ENCODE results near the gene SYNCRIP.

The SYNCRIP gene

DNA sequence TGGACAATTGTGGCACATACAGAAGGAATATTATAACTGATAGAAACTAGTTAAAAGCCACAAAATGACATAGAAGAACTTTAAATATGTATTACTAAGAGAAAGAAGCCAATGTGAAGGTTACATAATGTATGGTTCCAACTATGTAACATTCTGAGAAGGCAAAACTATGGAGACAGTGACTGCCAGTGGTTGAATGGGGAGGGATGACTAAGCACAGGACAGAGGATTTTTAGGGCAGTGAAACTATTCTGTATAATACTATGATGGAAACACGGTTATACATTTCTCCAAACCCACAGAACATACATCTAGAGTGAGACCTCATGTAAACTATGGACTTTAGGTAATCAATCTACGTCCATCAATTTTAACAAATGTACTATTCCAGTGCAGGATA, 22.4 kb downstream of the SYNCRIP start:
- H3K27me3 ChIP-seq (ENCODE audit: insufficient read depth, low read length), result no peaks in the 10 kb centered on the region
- DNase-seq, result no peak
- no peak overlapping the region for H2AK5ac ChIP-seq (ENCODE audit: low read length)
- no peak overlapping the region for H4K8ac ChIP-seq (ENCODE audit: low read depth, low read length)
- no peak overlapping the region for H2AFZ ChIP-seq (ENCODE audit: insufficient read depth, low read length, poor library complexity)
- H2BK5ac ChIP-seq (ENCODE audit: low read depth, low read length, poor library complexity), result no peak overlapping the region
- H3K23ac ChIP-seq (ENCODE audit: low read length), result no peak overlapping the region
- H3K18ac ChIP-seq (ENCODE audit: low read length), result no peak overlapping the region
- no peak overlapping the region for H3K4ac ChIP-seq (ENCODE audit: low read depth, low read length)
- no peak overlapping the region for H3K4me2 ChIP-seq (ENCODE audit: low read length)
- no peaks in the 10 kb centered on the region for H3K9me3 ChIP-seq (ENCODE audit: insufficient read depth, low read depth, low read length)
- H3K79me1 ChIP-seq (ENCODE audit: low read length), result no peaks in the 10 kb centered on the region
- H3K14ac ChIP-seq (ENCODE audit: low read length), result no peak overlapping the region
- WGBS (ENCODE audit: extremely low coverage, insufficient coverage, insufficient read length), result no CpG with 5 or more reads among the region's 2 CpGs
- no peak overlapping the region for H4K91ac ChIP-seq (ENCODE audit: low read depth, low read length)
- H2BK120ac ChIP-seq (ENCODE audit: insufficient read depth, low read length, poor library complexity), result no peak overlapping the region
- H4K12ac ChIP-seq (ENCODE audit: low read depth, low read length), result no peak overlapping the region
- no peak overlapping the region for H2BK12ac ChIP-seq (ENCODE audit: low read length)
- no peaks in the 10 kb centered on the region for H3K79me2 ChIP-seq (ENCODE audit: control insufficient read depth, insufficient read depth, low read length, poor library complexity)
- H3K4me3 ChIP-seq (ENCODE audit: low read depth, low read length), result no peak overlapping the region
- no peaks in the 10 kb centered on the region for H3K4me1 ChIP-seq (ENCODE audit: control insufficient read depth in 1 of 2, insufficient read depth in 2 of 2, low read length in 2 of 2)
- peaks cover 27 to 38% of the 10 kb centered on the region in 2 experiments for H3K36me3 ChIP-seq (ENCODE audit: control insufficient read depth in 1 of 2, insufficient read depth in 2 of 2, low read length in 2 of 2)
- H3K27ac ChIP-seq (ENCODE audit: low read depth, low read length), result no peak overlapping the region
- H3K9ac ChIP-seq (ENCODE audit: low read length), result no peak overlapping the region

DNA sequence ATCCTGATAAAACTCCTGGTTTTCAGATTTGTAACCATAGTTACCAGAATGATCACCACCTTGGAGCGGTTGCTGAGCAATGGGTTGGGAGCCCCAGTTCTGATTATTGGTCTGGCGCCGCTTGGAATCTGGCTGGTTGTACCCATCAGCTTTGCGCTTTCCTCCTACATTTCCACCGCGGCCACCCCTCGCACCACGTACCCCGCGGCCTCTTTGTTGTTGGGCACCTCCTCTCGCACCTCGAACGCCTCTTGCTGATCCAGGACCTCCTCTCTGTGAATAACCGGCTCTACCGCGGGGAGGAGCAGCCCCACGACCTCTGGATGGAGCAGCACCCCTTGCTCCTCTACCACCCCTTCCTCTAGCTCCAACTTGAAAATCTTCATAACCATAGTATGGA, 27.9 kb downstream of the SYNCRIP start:
- H4K91ac ChIP-seq (ENCODE audit: low read depth, low read length), result no peak overlapping the region
- peaks cover 18 to 25% of the 10 kb centered on the region in 2 experiments for H3K36me3 ChIP-seq (ENCODE audit: control insufficient read depth in 1 of 2, insufficient read depth in 2 of 2, low read length in 2 of 2)
- H4K8ac ChIP-seq (ENCODE audit: low read depth, low read length), result no peak overlapping the region
- WGBS (ENCODE audit: extremely low coverage, insufficient coverage, insufficient read length), result no CpG with 5 or more reads among the region's 17 CpGs
- no peak overlapping the region for H2BK5ac ChIP-seq (ENCODE audit: low read depth, low read length, poor library complexity)
- H4K12ac ChIP-seq (ENCODE audit: low read depth, low read length), result no peak overlapping the region
- DNase-seq, result no peak
- H3K27ac ChIP-seq (ENCODE audit: low read depth, low read length), result no peak overlapping the region
- no peaks in the 10 kb centered on the region for H3K27me3 ChIP-seq (ENCODE audit: insufficient read depth, low read length)
- H3K14ac ChIP-seq (ENCODE audit: low read length), result no peak overlapping the region
- no peak overlapping the region for H2BK120ac ChIP-seq (ENCODE audit: insufficient read depth, low read length, poor library complexity)
- no peak overlapping the region for H3K23ac ChIP-seq (ENCODE audit: low read length)
- no peaks in the 10 kb centered on the region for H3K79me1 ChIP-seq (ENCODE audit: low read length)
- peak overlapping the region; percentile 62 for H3K4ac ChIP-seq (ENCODE audit: low read depth, low read length)
- no peak overlapping the region for H3K4me2 ChIP-seq (ENCODE audit: low read length)
- no peak overlapping the region for H3K9ac ChIP-seq (ENCODE audit: low read length)
- no peak overlapping the region for H3K18ac ChIP-seq (ENCODE audit: low read length)
- no peak overlapping the region for H2BK12ac ChIP-seq (ENCODE audit: low read length)
- no peaks in the 10 kb centered on the region for H3K4me1 ChIP-seq (ENCODE audit: control insufficient read depth in 1 of 2, insufficient read depth in 2 of 2, low read length in 2 of 2)
- no peaks in the 10 kb centered on the region for H3K9me3 ChIP-seq (ENCODE audit: insufficient read depth, low read depth, low read length)
- H3K4me3 ChIP-seq (ENCODE audit: low read depth, low read length), result no peak overlapping the region
- no peak overlapping the region for H2AK5ac ChIP-seq (ENCODE audit: low read length)
- H3K79me2 ChIP-seq (ENCODE audit: control insufficient read depth, insufficient read depth, low read length, poor library complexity), result no peaks in the 10 kb centered on the region
- no peak overlapping the region for H2AFZ ChIP-seq (ENCODE audit: insufficient read depth, low read length, poor library complexity)

DNA sequence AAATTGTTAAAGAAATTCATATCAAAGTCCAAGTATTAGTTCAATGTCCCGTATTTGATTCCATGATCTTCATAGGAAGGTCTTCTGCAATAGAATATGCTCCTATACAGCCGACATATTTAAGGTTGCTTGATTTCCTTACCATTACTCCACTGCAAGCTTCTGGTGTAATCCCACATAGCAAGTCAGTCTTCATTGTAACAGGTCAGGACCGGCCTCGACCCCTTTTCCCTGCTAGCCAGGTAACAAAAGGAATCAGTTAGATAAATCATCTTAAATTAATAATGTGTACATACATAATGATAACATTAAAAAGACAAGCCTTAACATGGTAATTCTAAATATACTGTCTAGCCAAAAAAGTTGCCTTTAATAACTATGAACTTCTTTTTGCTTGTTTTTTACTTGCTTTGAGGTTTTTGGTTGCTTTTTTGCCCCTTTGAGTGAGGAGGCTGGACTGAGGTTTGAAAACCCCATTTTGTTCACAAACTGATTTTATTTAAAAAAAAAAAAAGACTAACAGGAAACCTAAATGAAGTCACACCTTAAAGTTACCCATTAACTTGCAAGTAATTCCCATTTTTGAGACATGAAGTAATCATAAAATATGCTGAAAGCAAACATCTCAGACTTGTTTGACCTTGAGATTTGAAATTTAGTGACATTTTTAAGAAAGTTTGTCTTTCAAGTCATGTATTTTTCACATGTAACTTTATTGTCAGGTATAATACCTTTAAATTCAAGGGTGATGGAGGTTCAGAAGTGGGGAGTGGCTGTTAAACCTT, 29.8 kb downstream of the SYNCRIP start:
- no peak for DNase-seq
- Histone ChIP-seq H3K4me3 (ENCODE audit: low read depth, low read length) (no peak overlapping the region), H2BK120ac (ENCODE audit: insufficient read depth, low read length, poor library complexity) (no peak overlapping the region), H3K36me3 (ENCODE audit: control insufficient read depth in 1 of 2, insufficient read depth in 2 of 2, low read length in 2 of 2) (peaks cover 12 to 19% of the 10 kb centered on the region in 2 experiments), H2AK5ac (ENCODE audit: low read length) (no peak overlapping the region), H3K4me1 (ENCODE audit: control insufficient read depth in 1 of 2, insufficient read depth in 2 of 2, low read length in 2 of 2) (no peaks in the 10 kb centered on the region), H3K23ac (ENCODE audit: low read length) (no peak overlapping the region), H3K79me1 (ENCODE audit: low read length) (no peaks in the 10 kb centered on the region), H3K27ac (ENCODE audit: low read depth, low read length) (no peak overlapping the region), H2BK12ac (ENCODE audit: low read length) (no peak overlapping the region), H3K9ac (ENCODE audit: low read length) (no peak overlapping the region), H3K27me3 (ENCODE audit: insufficient read depth, low read length) (no peaks in the 10 kb centered on the region), H2BK5ac (ENCODE audit: low read depth, low read length, poor library complexity) (no peak overlapping the region), H2AFZ (ENCODE audit: insufficient read depth, low read length, poor library complexity) (no peak overlapping the region), H4K8ac (ENCODE audit: low read depth, low read length) (no peak overlapping the region), H4K12ac (ENCODE audit: low read depth, low read length) (no peak overlapping the region), H3K4me2 (ENCODE audit: low read length) (no peak overlapping the region), H3K9me3 (ENCODE audit: insufficient read depth, low read depth, low read length) (no peaks in the 10 kb centered on the region), H3K79me2 (ENCODE audit: control insufficient read depth, insufficient read depth, low read length, poor library complexity) (no peaks in the 10 kb centered on the region), H3K14ac (ENCODE audit: low read length) (no peak overlapping the region), H4K91ac (ENCODE audit: low read depth, low read length) (no peak overlapping the region), H3K4ac (ENCODE audit: low read depth, low read length) (no peak overlapping the region), H3K18ac (ENCODE audit: low read length) (no peak overlapping the region)
- no CpG with 5 or more reads among the region's 4 CpGs for WGBS (ENCODE audit: extremely low coverage, insufficient coverage, insufficient read length)

DNA sequence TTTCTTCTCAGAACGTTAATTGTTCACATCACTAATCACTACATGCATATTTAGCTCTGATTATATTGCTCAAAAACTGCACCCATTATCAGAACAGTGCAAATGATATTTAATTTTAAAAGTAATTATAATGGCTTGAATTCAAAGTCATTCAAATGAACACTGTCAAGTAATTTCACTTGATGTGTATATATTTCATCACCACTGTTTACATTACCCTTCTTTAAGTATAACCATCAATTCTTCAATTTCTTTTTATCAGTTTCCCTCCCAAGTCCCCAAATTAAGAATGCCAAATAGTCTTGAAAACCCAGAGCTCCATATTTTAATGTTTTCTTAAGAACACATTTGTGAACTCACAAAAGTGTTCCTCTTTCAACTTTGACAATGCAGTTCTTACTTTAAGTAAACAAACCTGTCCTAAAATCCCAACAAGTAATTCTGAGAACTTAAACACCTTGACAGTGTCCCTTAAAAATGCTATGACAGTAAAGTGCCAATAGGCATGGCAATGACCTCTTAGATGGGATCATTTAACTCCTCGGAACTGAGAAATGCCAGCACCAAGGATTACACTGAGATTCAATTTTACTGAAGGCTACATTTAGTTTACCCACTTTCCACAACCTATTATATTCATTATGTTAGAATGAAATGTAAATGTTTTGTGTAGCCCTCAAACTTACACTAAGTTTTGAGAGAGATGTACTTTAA, 32.3 kb downstream of the SYNCRIP start:
- Histone ChIP-seq H2BK120ac (ENCODE audit: insufficient read depth, low read length, poor library complexity) (no peak overlapping the region), H3K36me3 (ENCODE audit: control insufficient read depth in 1 of 2, insufficient read depth in 2 of 2, low read length in 2 of 2) (peaks cover 5 to 8% of the 10 kb centered on the region in 2 experiments), H4K12ac (ENCODE audit: low read depth, low read length) (no peak overlapping the region), H3K79me2 (ENCODE audit: control insufficient read depth, insufficient read depth, low read length, poor library complexity) (no peaks in the 10 kb centered on the region), H3K27me3 (ENCODE audit: insufficient read depth, low read length) (no peaks in the 10 kb centered on the region), H3K4me3 (ENCODE audit: low read depth, low read length) (no peak overlapping the region), H3K18ac (ENCODE audit: low read length) (no peak overlapping the region), H3K9ac (ENCODE audit: low read length) (no peak overlapping the region), H3K4me1 (ENCODE audit: control insufficient read depth in 1 of 2, insufficient read depth in 2 of 2, low read length in 2 of 2) (no peaks in the 10 kb centered on the region), H2AK5ac (ENCODE audit: low read length) (no peak overlapping the region), H3K4me2 (ENCODE audit: low read length) (no peak overlapping the region), H3K23ac (ENCODE audit: low read length) (no peak overlapping the region), H3K27ac (ENCODE audit: low read depth, low read length) (no peak overlapping the region), H4K91ac (ENCODE audit: low read depth, low read length) (no peak overlapping the region), H3K14ac (ENCODE audit: low read length) (no peak overlapping the region), H3K4ac (ENCODE audit: low read depth, low read length) (no peak overlapping the region), H3K79me1 (ENCODE audit: low read length) (no peaks in the 10 kb centered on the region), H2BK5ac (ENCODE audit: low read depth, low read length, poor library complexity) (no peak overlapping the region), H2BK12ac (ENCODE audit: low read length) (no peak overlapping the region), H2AFZ (ENCODE audit: insufficient read depth, low read length, poor library complexity) (no peak overlapping the region), H3K9me3 (ENCODE audit: insufficient read depth, low read depth, low read length) (no peaks in the 10 kb centered on the region), H4K8ac (ENCODE audit: low read depth, low read length) (no peak overlapping the region)
- no CpG with 5 or more reads among the region's 2 CpGs for WGBS (ENCODE audit: extremely low coverage, insufficient coverage, insufficient read length)
- DNase-seq, result no peak

Data from trophoblast cell (in vitro differentiated cells and primary cell).